ENCODE measurements around the gene RNF11.

Gene RNF11

DNA sequence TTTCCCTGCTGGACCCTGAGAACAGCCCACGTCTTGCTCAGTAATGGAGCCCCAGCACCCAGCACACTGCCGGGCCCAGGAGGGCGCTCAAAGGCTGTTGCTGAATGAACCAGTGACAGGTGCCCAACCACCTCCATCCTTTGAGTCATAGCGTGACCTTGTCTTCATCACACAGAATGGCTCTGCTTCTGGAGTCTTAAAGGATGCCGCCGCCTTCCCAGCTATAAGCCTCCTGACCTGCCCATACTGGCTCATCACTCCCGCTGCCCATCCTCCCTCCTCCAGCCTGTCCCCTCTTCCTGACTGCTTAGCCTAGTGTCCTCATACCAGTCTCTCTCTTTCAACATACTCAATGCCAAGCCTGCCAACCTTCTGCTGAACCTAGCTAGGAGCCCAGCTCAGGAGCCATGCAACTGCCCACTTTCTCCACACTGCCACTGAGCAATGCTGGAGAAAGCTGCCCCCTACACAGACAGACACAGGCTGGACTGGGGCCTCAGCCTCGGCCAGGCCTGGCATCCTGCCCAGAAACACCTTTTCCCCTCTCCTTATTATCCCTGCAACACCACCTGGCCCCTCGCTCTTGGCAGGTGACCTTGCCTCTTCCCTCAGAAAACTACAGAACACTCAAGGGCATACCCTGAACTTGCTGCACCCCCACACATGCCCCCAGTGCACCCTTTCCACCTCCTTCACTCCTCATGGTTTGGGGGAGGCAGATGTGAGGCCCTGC, 80.2 kb downstream of the RNF11 start:
- Histone ChIP-seq H3K4me3 (ENCODE audit: low read depth in 1 of 2, low read length in 1 of 2) (no peak overlapping the region), H3K27ac (no peak overlapping the region), H3K27me3 (no peaks in the 10 kb centered on the region), H3K9me3 (no peaks in the 10 kb centered on the region), H3K4me1 (ENCODE audit: control insufficient read depth in 1 of 2, insufficient read depth in 1 of 2, low read depth in 1 of 2, low read length in 1 of 2) (no peaks in the 10 kb centered on the region), H3K36me3 (no peaks in the 10 kb centered on the region)
- TF ChIP-seq, protein P1, sequence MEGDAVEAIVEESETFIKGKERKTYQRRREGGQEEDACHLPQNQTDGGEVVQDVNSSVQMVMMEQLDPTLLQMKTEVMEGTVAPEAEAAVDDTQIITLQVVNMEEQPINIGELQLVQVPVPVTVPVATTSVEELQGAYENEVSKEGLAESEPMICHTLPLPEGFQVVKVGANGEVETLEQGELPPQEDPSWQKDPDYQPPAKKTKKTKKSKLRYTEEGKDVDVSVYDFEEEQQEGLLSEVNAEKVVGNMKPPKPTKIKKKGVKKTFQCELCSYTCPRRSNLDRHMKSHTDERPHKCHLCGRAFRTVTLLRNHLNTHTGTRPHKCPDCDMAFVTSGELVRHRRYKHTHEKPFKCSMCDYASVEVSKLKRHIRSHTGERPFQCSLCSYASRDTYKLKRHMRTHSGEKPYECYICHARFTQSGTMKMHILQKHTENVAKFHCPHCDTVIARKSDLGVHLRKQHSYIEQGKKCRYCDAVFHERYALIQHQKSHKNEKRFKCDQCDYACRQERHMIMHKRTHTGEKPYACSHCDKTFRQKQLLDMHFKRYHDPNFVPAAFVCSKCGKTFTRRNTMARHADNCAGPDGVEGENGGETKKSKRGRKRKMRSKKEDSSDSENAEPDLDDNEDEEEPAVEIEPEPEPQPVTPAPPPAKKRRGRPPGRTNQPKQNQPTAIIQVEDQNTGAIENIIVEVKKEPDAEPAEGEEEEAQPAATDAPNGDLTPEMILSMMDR (IDR thresholded peaks at IDR 0.05) = no peak

- H3K27ac ChIP-seq = no peak overlapping the region
- no peaks in the 10 kb centered on the region for H3K27me3 ChIP-seq
- TF ChIP-seq, protein P1 (IDR thresholded peaks at IDR 0.05) = no peak
These were observed 80.7 kb downstream of the RNF11 start for GRCh38 chr1:51316846-51317120.

DNA sequence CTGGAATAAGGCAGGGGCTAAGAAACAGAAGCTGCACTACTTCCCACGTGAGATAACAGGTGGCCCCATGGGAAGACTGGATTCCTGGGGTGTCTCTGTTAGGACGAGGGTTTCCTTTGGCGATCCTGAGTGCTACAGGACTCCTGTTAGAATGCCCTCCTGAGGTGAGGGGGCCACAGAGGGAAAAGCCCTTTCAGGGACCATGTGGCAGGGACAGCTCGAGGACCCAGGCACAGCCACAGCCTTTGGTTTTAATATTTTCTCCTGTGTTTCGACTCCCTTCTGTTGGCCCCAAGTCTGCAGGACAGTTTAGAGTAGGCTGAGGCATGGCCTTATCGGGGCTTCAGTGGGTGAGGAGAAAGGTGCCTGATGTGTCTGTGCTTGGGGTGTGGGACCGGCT, 81.7 kb downstream of the RNF11 start:
- no peaks in the 10 kb centered on the region for H3K27me3 ChIP-seq
- no peak overlapping the region for H3K4me3 ChIP-seq (ENCODE audit: low read depth in 1 of 2, low read length in 1 of 2)
- no peaks in the 10 kb centered on the region for H3K4me1 ChIP-seq (ENCODE audit: control insufficient read depth in 1 of 2, insufficient read depth in 1 of 2, low read depth in 1 of 2, low read length in 1 of 2)
- TF ChIP-seq, protein P1 (IDR thresholded peaks at IDR 0.05) = no peak
- H3K36me3 ChIP-seq = no peaks in the 10 kb centered on the region
- no peaks in the 10 kb centered on the region for H3K9me3 ChIP-seq
- no peak overlapping the region for H3K27ac ChIP-seq

More at GRCh38 chr1:51316846-51317120, 80.7 kb downstream of the RNF11 start:
- H3K9me3 ChIP-seq = no peaks in the 10 kb centered on the region
- no peak overlapping the region for H3K4me3 ChIP-seq (ENCODE audit: low read depth in 1 of 2, low read length in 1 of 2)
- H3K4me1 ChIP-seq (ENCODE audit: control insufficient read depth in 1 of 2, insufficient read depth in 1 of 2, low read depth in 1 of 2, low read length in 1 of 2) = no peaks in the 10 kb centered on the region
- no peaks in the 10 kb centered on the region for H3K36me3 ChIP-seq

DNA sequence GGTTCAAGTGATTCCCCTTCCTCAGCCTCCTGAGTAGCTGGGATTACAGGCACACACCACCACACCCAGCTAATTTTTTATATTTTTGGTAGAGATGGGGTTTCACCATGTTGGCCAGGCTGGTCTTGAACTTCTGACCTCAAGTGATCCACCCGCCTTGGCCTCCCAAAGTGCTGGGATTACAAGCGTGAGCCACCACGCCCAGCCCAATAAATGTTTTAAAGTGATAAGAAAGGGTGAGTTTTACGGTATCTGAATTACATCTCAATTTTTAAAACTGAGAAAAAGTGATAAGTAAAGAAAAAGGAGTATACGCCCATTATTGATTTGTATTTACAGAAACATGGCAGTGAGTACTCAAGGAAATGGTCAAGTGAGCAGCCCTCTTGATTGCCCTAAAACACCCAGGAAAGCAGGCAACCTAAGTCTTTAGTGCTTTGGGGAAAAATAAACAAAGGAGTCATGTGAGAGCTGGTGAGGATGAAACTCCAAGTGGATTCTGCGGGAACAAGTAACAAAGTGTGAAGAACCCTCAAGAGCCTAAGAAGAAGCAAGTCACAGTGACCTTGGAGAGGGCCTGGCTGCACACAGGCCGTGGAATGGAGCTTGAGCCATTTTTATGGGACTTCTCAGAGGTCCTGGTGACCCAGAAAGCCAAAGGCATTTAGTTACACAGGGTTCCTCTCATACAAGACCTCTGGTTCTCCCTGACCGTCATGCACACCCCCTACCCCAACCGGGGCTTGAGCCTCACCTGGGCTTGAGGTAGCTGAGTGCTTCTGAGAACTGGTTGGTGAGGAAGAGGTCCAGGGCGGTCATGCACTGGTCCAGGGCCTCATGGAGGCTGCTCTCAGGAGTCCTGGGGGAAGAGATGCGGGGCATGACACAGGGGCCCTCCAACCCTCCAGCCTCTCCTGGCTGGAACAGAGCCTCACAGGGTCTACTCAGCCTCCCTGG, 85.2 kb downstream of the RNF11 start:
- Histone ChIP-seq H3K27me3 (no peaks in the 10 kb centered on the region), H3K4me1 (ENCODE audit: control insufficient read depth in 1 of 2, insufficient read depth in 1 of 2, low read depth in 1 of 2, low read length in 1 of 2) (no peaks in the 10 kb centered on the region), H3K27ac (no peak overlapping the region), H3K36me3 (no peaks in the 10 kb centered on the region), H3K4me3 (ENCODE audit: low read depth in 1 of 2, low read length in 1 of 2) (no peak overlapping the region), H3K9me3 (no peaks in the 10 kb centered on the region)
- TF ChIP-seq, protein P1 (IDR thresholded peaks at IDR 0.05) = no peak

GRCh38 chr1:51321924-51322280, 85.8 kb downstream of the RNF11 start:
- Histone ChIP-seq H3K27ac (no peak overlapping the region), H3K9me3 (no peaks in the 10 kb centered on the region), H3K4me1 (ENCODE audit: control insufficient read depth in 1 of 2, insufficient read depth in 1 of 2, low read depth in 1 of 2, low read length in 1 of 2) (no peaks in the 10 kb centered on the region), H3K36me3 (no peaks in the 10 kb centered on the region), H3K27me3 (peaks cover 4% of the 10 kb centered on the region), H3K4me3 (ENCODE audit: low read depth in 1 of 2, low read length in 1 of 2) (no peak overlapping the region)
- TF ChIP-seq, protein P1 (IDR thresholded peaks at IDR 0.05) = no peak

Measured in neutrophil (primary cell).